Mesenchymal stem cell (in vitro differentiated cells and primary cell): Measurements from ENCODE around the gene RPS6KB2.

Experiments
- DNase-seq: peaks from one replicate; pipeline ENCODE4 v3.0.0-alpha.2; 2013
- H2AFZ ChIP-seq: one replicate; pipeline ENCODE4 v1.6.1; 2013; ENCODE audit warnings: low read depth, mild to moderate bottlenecking, control low read depth, inconsistent platforms, low read length, moderate library complexity
- H2AK5ac ChIP-seq: 2 replicates; pipeline ENCODE4 v1.6.1; 2013; ENCODE audit warnings: low read length, moderate library complexity, mild to moderate bottlenecking, inconsistent platforms; ENCODE audit not compliant: severe bottlenecking
- H2BK120ac ChIP-seq: one replicate; pipeline ENCODE4 v1.6.1; 2013; ENCODE audit warnings: low read depth, mild to moderate bottlenecking, inconsistent platforms, low read length, moderate library complexity
- H2BK12ac ChIP-seq, 2 experiments: one replicate each; pipeline ENCODE4 v1.6.1; 2013; ENCODE audit warnings: inconsistent platforms in 2 of 2, low read length in 2 of 2, mild to moderate bottlenecking in 2 of 2, moderate library complexity in 2 of 2, control low read depth in 1 of 2
- H2BK15ac ChIP-seq: one replicate; pipeline ENCODE4 v1.6.1; 2013; ENCODE audit warnings: mild to moderate bottlenecking, low read depth, inconsistent platforms; ENCODE audit not compliant: poor library complexity, severe bottlenecking
- H2BK5ac ChIP-seq: 2 replicates; pipeline ENCODE4 v1.6.1; 2013; ENCODE audit warnings: low read depth, mild to moderate bottlenecking, low read length, control low read depth, inconsistent platforms; ENCODE audit not compliant: poor library complexity, severe bottlenecking
- H3K14ac ChIP-seq, 2 experiments: one replicate each; pipeline ENCODE4 v1.6.1; 2013; ENCODE audit warnings: inconsistent platforms in 2 of 2, low read length in 2 of 2, control low read depth in 1 of 2, mild to moderate bottlenecking in 1 of 2, moderate library complexity in 1 of 2
- H3K18ac ChIP-seq, 2 experiments: one replicate each; pipeline ENCODE4 v1.6.1; 2013; ENCODE audit warnings: inconsistent platforms in 2 of 2, low read length in 2 of 2, control low read depth in 1 of 2, low read depth in 1 of 2, mild to moderate bottlenecking in 1 of 2
- H3K23ac ChIP-seq, 2 experiments: one replicate each; pipeline ENCODE4 v1.6.1; 2013; ENCODE audit warnings: inconsistent platforms in 2 of 2, low read length in 2 of 2, mild to moderate bottlenecking in 2 of 2, moderate library complexity in 2 of 2, control low read depth in 1 of 2
- H3K27ac ChIP-seq: 2 replicates; pipeline ENCODE4 v1.5.1; 2013; ENCODE audit warnings: mild to moderate bottlenecking, moderate library complexity, low read length, control low read depth, inconsistent platforms; ENCODE audit not compliant: poor library complexity, severe bottlenecking
- H3K27me3 ChIP-seq, 2 experiments: 2 replicates each; pipeline versions ENCODE4 v1.6.1 to v1.7.0; 2013; ENCODE audit warnings: low read length in 2 of 2, mild to moderate bottlenecking in 2 of 2, moderate library complexity in 2 of 2, control low read depth in 1 of 2, inconsistent platforms in 1 of 2; ENCODE audit not compliant: control insufficient read depth in 1 of 2, insufficient read depth in 1 of 2
- H3K36me3 ChIP-seq, 2 experiments: 2 replicates each; pipeline versions ENCODE4 v1.6.1 to v1.7.0; 2013; ENCODE audit warnings: low read length in 2 of 2, control low read depth in 1 of 2, inconsistent platforms in 1 of 2, low read depth in 1 of 2, mild to moderate bottlenecking in 1 of 2; ENCODE audit not compliant: insufficient read depth in 2 of 2, control insufficient read depth in 1 of 2
- H3K4ac ChIP-seq, 2 experiments: one replicate each; pipeline ENCODE4 v1.6.1; 2013; ENCODE audit warnings: inconsistent platforms in 2 of 2, low read length in 2 of 2, mild to moderate bottlenecking in 2 of 2, moderate library complexity in 2 of 2, control low read depth in 1 of 2, low read depth in 1 of 2
- H3K4me1 ChIP-seq: 2 replicates; pipeline ENCODE4 v1.6.1; 2013; ENCODE audit warnings: low read depth, low read length, control low read depth; ENCODE audit not compliant: control insufficient read depth, insufficient read depth
- H3K4me2 ChIP-seq: 2 replicates; pipeline ENCODE4 v1.6.1; 2013; ENCODE audit warnings: low read length, mild to moderate bottlenecking, inconsistent platforms; ENCODE audit not compliant: poor library complexity, severe bottlenecking
- H3K4me3 ChIP-seq, 2 experiments: 2 replicates each; pipeline versions ENCODE4 v1.5.1 to v1.7.0; 2013; ENCODE audit warnings: low read length in 2 of 2, mild to moderate bottlenecking in 2 of 2, control low read depth in 1 of 2, low read depth in 1 of 2; ENCODE audit not compliant: insufficient read depth in 1 of 2
- H3K79me1 ChIP-seq: replicated peaks from 2 replicates; pipeline ENCODE4 v1.6.1; 2013; ENCODE audit warnings: mild to moderate bottlenecking, control low read depth, low read length, inconsistent platforms; ENCODE audit not compliant: poor library complexity, severe bottlenecking
- H3K9ac ChIP-seq: 2 replicates; pipeline ENCODE4 v1.7.0; 2013; ENCODE audit warnings: mild to moderate bottlenecking, low read length, moderate library complexity
- H3K9me3 ChIP-seq: 2 replicates; pipeline ENCODE4 v1.7.0; 2013; ENCODE audit warnings: mild to moderate bottlenecking, low read length; ENCODE audit not compliant: control insufficient read depth
- H4K8ac ChIP-seq: one replicate; pipeline ENCODE4 v1.6.1; 2013; ENCODE audit warnings: inconsistent platforms, mild to moderate bottlenecking, low read length, moderate library complexity
- H4K91ac ChIP-seq: one replicate; pipeline ENCODE4 v1.6.1; 2013; ENCODE audit warnings: mild to moderate bottlenecking, low read length, inconsistent platforms
- WGBS: methylation state at CpG from one replicate; pipeline ENCODE4 v1.1.7; 2013; ENCODE audit warnings: mixed read lengths; 5-methylcytosine and 5-hydroxymethylcytosine counted together

Gene RPS6KB2

DNA sequence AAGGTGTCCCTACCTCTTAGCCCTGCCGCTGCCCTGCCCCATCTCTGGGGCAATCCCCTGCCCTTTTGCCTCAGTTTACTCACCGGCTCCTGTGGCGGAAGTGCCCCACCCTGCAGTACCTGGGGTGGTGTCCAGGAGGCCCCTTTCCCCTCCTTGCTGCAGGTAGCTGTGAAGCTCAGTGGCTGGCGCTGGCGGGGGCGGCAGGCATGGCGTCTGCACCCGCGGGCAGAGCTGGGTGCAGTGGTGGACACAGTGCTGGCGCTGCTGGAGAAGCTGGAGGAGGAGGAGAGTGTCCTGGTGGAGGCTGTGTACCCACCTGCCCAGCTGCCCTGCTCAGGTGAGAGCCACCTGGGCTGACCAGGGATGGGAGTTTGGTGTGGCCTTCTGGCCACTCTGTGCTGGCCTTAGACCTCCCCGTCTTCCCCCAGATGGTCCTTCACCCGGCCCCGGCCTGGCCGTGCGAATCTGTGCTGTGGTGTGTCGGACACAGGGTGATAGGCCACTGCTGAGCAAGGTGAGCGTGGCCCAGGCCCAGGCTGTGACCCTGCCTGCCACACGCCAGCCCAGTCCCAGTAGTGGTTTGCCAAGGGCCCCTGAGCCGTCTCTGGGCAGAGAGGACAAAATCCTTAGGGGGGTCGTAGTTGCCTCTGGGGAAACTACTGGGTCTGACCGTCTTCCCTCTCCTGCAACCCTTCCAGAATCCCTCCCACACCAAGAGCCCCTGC, 8.8 kb upstream of the RPS6KB2 start:
- 96% methylated on average over 21 of the region's 21 CpGs for WGBS
- peak overlapping the region; percentile 25 for H4K91ac ChIP-seq
- no peak overlapping the region for H3K14ac ChIP-seq

GRCh38 chr11:67420147-67420645, 8.1 kb upstream of the RPS6KB2 start:
- H2BK12ac ChIP-seq: peak overlapping the region in 1 of 2 experiments; percentile 22
- H2BK15ac ChIP-seq: no peak overlapping the region
- peak overlapping the region; percentile 84 for H2AFZ ChIP-seq
- H3K79me1 ChIP-seq: peaks cover 8% of the 10 kb centered on the region
- peak overlapping the region in 1 of 2 experiments; percentile 29 for H3K23ac ChIP-seq
- peak overlapping the region; percentile 70 to 73 for H3K4me3 ChIP-seq
- H3K14ac ChIP-seq: peak overlapping the region in 1 of 2 experiments; percentile 86
- H4K91ac ChIP-seq: peak overlapping the region; percentile 34
- peak overlapping the region; percentile 81 to 94 for H3K18ac ChIP-seq
- peak overlapping the region; percentile 40 for H2BK5ac ChIP-seq
- H3K4ac ChIP-seq: peak overlapping the region in 1 of 2 experiments; percentile 53
- H3K27ac ChIP-seq: no peak overlapping the region
- H2AK5ac ChIP-seq: peak overlapping the region; percentile 27
- no peak overlapping the region for H2BK120ac ChIP-seq
- DNase-seq: no peak
- WGBS: 66% methylated on average over 9 of the region's 15 CpGs
- H3K27me3 ChIP-seq: peaks cover 0 to 15% of the 10 kb centered on the region in 2 experiments
- H4K8ac ChIP-seq: peak overlapping the region; percentile 69
- peaks cover 52% of the 10 kb centered on the region for H3K4me1 ChIP-seq
- peak overlapping the region; percentile 80 for H3K4me2 ChIP-seq
- peaks cover 0 to 17% of the 10 kb centered on the region in 2 experiments for H3K36me3 ChIP-seq
- peak overlapping the region; percentile 64 for H3K9ac ChIP-seq
- no peaks in the 10 kb centered on the region for H3K9me3 ChIP-seq

More for the DNA sequence above, 8.8 kb upstream of the RPS6KB2 start:
- Histone ChIP-seq H3K4ac (no peak overlapping the region), H2AFZ (no peak overlapping the region), H3K36me3 (peaks cover 0 to 15% of the 10 kb centered on the region in 2 experiments), H4K8ac (no peak overlapping the region), H2BK15ac (no peak overlapping the region), H3K4me3 (no peak overlapping the region), H3K4me1 (peaks cover 55% of the 10 kb centered on the region), H3K23ac (no peak overlapping the region), H3K4me2 (peak overlapping the region; percentile 80), H2BK5ac (no peak overlapping the region), H3K27ac (no peak overlapping the region), H2BK12ac (no peak overlapping the region), H3K18ac (no peak overlapping the region), H2BK120ac (no peak overlapping the region), H3K9ac (no peak overlapping the region), H3K9me3 (no peaks in the 10 kb centered on the region), H3K79me1 (peaks cover 8% of the 10 kb centered on the region), H3K27me3 (peaks cover 5 to 22% of the 10 kb centered on the region in 2 experiments), H2AK5ac (peak overlapping the region; percentile 7)
- no peak for DNase-seq

DNA sequence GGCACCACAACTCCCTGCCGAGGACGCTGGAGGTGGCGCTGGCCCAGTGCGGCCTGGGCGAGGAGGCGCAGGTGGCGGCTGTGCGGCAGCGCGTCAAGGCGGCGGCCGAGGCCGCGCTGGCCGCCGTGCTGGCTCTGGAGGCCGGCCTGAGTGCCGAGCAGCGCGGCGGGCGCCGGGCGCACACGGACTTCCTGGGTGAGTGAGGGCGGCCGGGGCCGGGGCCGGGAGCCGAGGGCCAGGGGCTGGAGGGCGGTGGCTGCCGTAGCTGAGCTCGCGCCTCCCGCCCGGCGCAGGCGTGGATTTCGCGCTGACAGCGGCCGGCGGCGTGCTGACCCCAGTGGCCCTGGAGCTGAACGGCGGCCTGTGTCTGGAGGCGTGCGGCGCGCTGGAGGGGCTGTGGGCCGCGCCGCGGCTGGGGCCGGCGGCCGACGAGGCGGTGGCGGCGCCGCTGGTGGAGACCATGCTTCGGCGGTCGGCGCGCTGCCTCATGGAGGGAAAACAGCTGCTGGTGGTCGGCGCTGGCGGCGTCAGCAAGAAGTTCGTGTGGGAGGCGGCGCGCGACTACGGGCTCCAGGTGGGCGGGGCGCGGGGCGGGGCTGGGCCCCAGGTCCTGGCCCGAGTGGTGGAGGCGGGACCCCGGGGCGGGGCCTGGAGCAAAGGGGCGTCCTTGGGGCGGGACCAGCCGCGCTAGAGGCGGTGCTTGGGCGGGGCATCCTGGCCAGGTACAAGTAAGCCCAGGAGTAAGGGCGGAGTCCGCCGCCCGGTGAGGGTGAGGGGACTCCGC, 7.5 kb upstream of the RPS6KB2 start:
- Histone ChIP-seq H2BK12ac (peak overlapping the region in 1 of 2 experiments; percentile 49), H3K9me3 (no peaks in the 10 kb centered on the region), H2AFZ (peak overlapping the region; percentile 84), H3K79me1 (peaks cover 8% of the 10 kb centered on the region), H3K4me2 (peak overlapping the region; percentile 80), H2BK120ac (no peak overlapping the region), H3K14ac (peak overlapping the region in 1 of 2 experiments; percentile 86), H4K8ac (peak overlapping the region; percentile 73), H2BK5ac (peak overlapping the region; percentile 40), H2AK5ac (peak overlapping the region; percentile 27), H3K4me3 (peak overlapping the region; percentile 70 to 73), H4K91ac (peak overlapping the region; percentile 35), H3K9ac (peak overlapping the region; percentile 64), H3K18ac (peak overlapping the region; percentile 81 to 94), H3K4me1 (peaks cover 46% of the 10 kb centered on the region), H3K27me3 (peaks cover 0 to 15% of the 10 kb centered on the region in 2 experiments), H3K4ac (peak overlapping the region in 1 of 2 experiments; percentile 53), H3K27ac (no peak overlapping the region), H3K36me3 (peaks cover 0 to 17% of the 10 kb centered on the region in 2 experiments), H2BK15ac (peak overlapping the region; percentile 81), H3K23ac (peak overlapping the region in 1 of 2 experiments; percentile 29)
- peak; percentile 91 for DNase-seq
- WGBS: 1% methylated on average over 86 of the region's 97 CpGs
